G401 (cell line): ENCODE data around the gene SYMPK. TPM values are rescaled to one million over a fixed set of nuclear protein-coding genes. Genes with fewer than 3 reads are reported as not detected.
"Not testable (repeated sequence)": the region's sequence is repeated elsewhere in the genome, so short reads cannot be mapped to it uniquely, and the experiment has no call there.

Source experiments
- DNase-seq: peaks from one replicate; pipeline ENCODE4 v3.0.0-alpha.2; 2015; ENCODE audit warnings: low spot score
- in situ Hi-C: cut with HindIII; loops from 2 replicates; pipeline ENCODE4 v1.10.0; 2016; ENCODE audit warnings: low sequenced_read_pairs, mixed read lengths
- total RNA-seq: library from RNA; depleted of rRNA; stranded (reverse); fragments of >200 nt; shearing (Covaris generic); gene quantifications from 2 replicates; pipeline ENCODE4 v1.2.3, GENCODE V29; 2014

Gene SYMPK
- total RNA-seq, 1 experiment from 2014 or later, result 136 TPM

- DNase-seq, result no peak
- in situ Hi-C loops, result no loop called here
These were observed 47.3 kb downstream of the SYMPK start for GRCh38 chr19:45815481-45816216.

GRCh38 chr19:45814851-45815480 lies 48.0 kb downstream of the SYMPK start, which contains the start of gene RSPH6A:
Gene RSPH6A (minus strand): TSS chr19:45815308. CDS start chr19:45815176, 132 bp downstream.
- in situ Hi-C loops, result no loop called here
- DNase-seq, result no peak

GRCh38 chr19:45814166-45814780 lies 48.7 kb downstream of the SYMPK start:
- DNase-seq, result no peak
- in situ Hi-C loops, result no loop called here

GRCh38 chr19:45812297-45812696 lies 50.6 kb downstream of the SYMPK start:
- no peak for DNase-seq
- in situ Hi-C loops, result no loop called here

GRCh38 chr19:45809643-45810159 lies 53.2 kb downstream of the SYMPK start:
- DNase-seq, result peak; percentile 19
- in situ Hi-C loops, result no loop called here

GRCh38 chr19:45805719-45806118 lies 57.2 kb downstream of the SYMPK start:
- in situ Hi-C loops, result no loop called here
- DNase-seq, result no peak

- no peak for DNase-seq
- in situ Hi-C loops, result no loop called here
These were observed 58.1 kb downstream of the SYMPK start for GRCh38 chr19:45804959-45805230.

- in situ Hi-C loops, result no loop called here
- DNase-seq, result no peak
These were observed 58.6 kb downstream of the SYMPK start for GRCh38 chr19:45804140-45804958.

- DNase-seq, result no peak
- in situ Hi-C loops, result no loop called here
These were observed 61.3 kb downstream of the SYMPK start for GRCh38 chr19:45801603-45802175.

GRCh38 chr19:45800070-45800553 lies 62.8 kb downstream of the SYMPK start:
- in situ Hi-C loops, result no loop called here

GRCh38 chr19:45799541-45799940 lies 63.4 kb downstream of the SYMPK start:
- DNase-seq, in situ Hi-C loops: not testable (repeated sequence)

More at GRCh38 chr19:45800070-45800553, 62.8 kb downstream of the SYMPK start:
- no peak for DNase-seq

- peak; percentile 65 for DNase-seq
- in situ Hi-C loops, result no loop called here
These were observed 63.9 kb downstream of the SYMPK start for GRCh38 chr19:45798995-45799517.

GRCh38 chr19:45794627-45795026 lies 68.3 kb downstream of the SYMPK start:
- in situ Hi-C loops, result no loop called here
- no peak for DNase-seq

- no peak for DNase-seq
- in situ Hi-C loops, result no loop called here
These were observed 69.1 kb downstream of the SYMPK start for GRCh38 chr19:45793876-45794275.

GRCh38 chr19:45793178-45793564 lies 69.8 kb downstream of the SYMPK start:
- DNase-seq, result no peak
- in situ Hi-C loops, result no loop called here

- in situ Hi-C loops, result no loop called here
- peak; percentile 99 for DNase-seq
These were observed 70.3 kb downstream of the SYMPK start, which contains the start of gene DMWD for GRCh38 chr19:45792470-45793177. Gene DMWD (minus strand): TSS chr19:45792845. CDS start chr19:45792756, 89 bp downstream.

- in situ Hi-C loops, result no loop called here
- no peak for DNase-seq
These were observed 71.0 kb downstream of the SYMPK start for GRCh38 chr19:45791744-45792469.
